DMS153 treated with DMSO at 0.1 percent for 48 hours (cell line): Measurements from ENCODE around the gene FAIM.
"Not testable (repeated sequence)": the region's sequence is repeated elsewhere in the genome, so short reads cannot be mapped to it uniquely, and the experiment has no call there.

Experiments used
- DNase-seq: peaks from one replicate; lab custom pipeline; 2025; ENCODE audit not compliant: unreplicated experiment; lab: John Stamatoyannopoulos, UW

Gene FAIM

DNA sequence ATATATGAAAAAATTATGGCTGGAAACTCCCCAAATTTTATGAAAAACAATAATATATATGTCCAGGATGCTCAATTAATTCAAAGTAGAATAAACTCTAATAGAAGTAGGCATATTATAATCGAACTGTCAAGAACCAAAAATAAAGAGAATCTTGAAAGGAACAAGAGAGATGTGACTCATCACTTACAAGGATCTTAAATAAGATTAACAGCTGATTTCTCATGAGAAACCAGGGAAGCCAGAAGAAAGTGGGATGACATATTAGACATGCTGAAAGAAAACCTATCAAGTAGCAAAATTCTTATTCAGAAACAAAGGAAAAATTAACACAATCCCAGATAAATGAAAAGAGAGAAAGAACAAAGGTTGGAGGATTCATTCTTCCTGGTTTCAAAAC, 66.8 kb downstream of the FAIM start:
- no peak for DNase-seq

DNA sequence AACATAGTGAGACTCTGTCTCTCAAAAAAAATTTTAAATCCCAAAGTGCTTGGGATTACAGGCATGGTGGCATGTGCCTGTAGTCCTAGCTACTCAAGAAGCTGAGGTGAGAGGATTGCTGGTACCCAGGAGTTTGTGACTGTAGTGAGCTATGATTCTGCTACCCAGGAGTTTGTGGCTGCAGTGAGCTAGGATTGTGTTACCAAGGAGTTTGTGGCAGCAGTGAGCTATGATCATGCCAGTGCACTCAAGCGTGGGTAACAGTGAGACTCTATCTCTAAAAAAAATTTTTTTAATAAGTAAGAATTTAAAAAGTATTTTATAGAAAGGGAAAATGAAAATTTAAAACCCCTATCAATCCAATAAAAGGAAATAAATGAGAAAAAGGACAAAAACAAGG, 69.5 kb downstream of the FAIM start:
- no peak for DNase-seq

DNA sequence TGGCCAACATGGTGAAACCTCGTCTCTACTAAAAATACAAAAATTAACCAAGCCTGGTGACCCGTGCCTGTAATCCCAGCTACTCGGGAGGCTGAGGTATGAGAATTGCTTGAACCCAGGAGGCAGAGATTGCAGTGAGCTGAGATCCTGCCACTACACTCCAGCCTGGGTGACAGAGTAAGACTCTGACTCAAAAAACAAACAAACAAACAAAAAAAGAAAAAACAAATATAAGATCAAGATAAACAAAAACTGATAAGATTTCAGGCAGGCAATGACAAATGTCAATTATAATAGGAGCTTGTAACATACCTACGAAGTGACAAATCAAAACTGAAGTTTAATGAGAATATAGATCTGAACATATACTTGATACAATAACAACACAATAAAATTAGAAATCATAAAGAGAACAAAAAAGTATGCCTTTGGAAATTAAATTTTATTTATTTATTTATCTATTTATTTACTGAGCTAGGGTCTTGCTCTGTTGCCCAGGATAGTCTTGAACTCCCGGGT, 70.4 kb downstream of the FAIM start:
- DNase-seq, result no peak

DNA sequence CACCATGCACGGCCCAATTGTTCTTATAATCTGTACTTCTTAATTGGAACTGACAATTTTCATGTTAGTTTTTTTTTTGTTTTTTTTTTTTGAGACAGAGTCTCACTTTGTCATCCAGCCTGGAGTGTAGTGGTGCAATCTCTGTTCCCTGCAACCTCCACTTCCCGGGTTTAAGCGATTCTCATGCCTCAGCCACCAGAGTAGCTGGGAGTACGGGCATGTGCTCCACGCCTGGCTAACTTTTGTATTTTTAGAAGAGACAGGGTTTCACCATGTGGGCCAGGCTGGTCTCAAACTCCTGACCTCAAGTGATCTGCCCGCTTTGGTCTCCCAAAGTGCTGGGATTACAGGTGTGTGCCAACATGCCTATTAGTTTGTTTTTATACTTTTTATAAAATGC, 72.4 kb downstream of the FAIM start:
- not testable (repeated sequence) for DNase-seq

DNA sequence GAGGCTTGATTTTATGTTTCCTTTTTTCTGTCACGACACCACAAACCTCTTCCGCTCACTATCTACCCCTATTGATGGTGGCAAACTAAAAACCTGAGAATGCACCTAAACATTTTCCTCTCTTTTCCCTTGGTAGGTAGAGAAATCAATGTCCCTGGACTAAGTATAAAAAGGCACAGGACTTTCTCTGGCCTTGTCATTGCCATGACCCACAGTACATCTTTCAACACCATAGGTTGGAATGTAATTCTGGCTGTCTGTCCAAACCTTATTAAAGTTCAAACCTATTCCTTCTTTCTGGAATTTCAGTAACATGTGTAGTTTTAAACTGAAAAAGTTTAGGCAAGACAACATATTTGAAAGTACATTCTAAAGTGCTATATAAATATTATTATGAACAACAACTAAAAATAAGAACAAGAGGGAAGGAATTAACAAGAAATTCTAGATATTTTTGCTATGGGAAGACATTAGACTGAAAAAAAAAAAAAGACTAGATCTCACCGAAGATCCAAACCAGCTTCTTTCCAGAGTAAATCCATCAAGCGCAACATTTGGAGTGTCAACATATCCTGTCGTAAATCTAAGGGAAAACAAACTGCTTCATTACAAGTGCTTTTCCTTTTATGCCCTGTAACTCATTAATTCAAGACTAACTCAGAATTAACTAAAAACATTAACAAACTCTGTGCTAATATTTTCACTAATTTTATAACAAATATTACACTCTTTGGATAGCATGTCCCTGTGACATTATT, 73.1 kb downstream of the FAIM start:
- no peak for DNase-seq

DNA sequence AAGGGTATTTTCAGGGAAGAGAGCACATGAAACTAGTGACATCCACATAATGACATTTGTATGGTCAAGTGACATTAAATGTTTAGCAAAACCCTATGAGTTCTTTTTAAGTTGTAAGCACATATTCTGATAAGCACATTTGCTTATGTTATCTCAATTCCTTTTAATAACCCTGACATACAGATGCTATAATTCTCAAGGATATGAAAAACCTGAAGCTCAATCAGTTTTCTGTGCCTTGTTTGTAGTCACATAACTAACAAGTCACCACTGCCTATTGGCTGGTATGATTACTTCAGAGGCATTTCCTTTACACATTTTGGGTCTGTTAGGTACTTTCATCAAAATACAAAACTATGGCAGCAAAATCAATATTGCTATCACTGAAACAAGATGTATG, 74.1 kb downstream of the FAIM start:
- no peak for DNase-seq
